ENCODE results near the gene TKT. TPM values are rescaled to one million over a fixed set of nuclear protein-coding genes. Genes with fewer than 3 reads are reported as not detected.

Gene TKT
- total RNA-seq, 1 experiment from 2014 or later, result 186 TPM

GRCh38 chr3:53232641-53233377, 23.0 kb downstream of the TKT start:
- no TSS peak for BruUV-seq (replicated peaks)
- Histone ChIP-seq H3K9me3 (ENCODE audit: low read depth, low read length, poor library complexity, severe bottlenecking) (no peaks in the 10 kb centered on the region), H3K36me3 (ENCODE audit: insufficient read depth, low read length, poor library complexity, severe bottlenecking) (peaks cover 36% of the 10 kb centered on the region), H3K27ac (ENCODE audit: low read depth, low read length, poor library complexity, severe bottlenecking) (no peak overlapping the region), H3K4me1 (ENCODE audit: insufficient read depth, low read length, poor library complexity, severe bottlenecking) (peaks cover 9% of the 10 kb centered on the region), H3K4me3 (ENCODE audit: low read depth, low read length, poor library complexity, severe bottlenecking) (no peak overlapping the region), H3K27me3 (replicated peaks; ENCODE audit: insufficient read depth, low read depth, low read length, poor library complexity) (no peaks in the 10 kb centered on the region)
- TF ChIP-seq CTCF (conservative IDR thresholded peaks at IDR 0.05; ENCODE audit: low read depth, low read length), result no peak
- TF ChIP-seq EZH2 (IDR thresholded peaks at IDR 0.05; ENCODE audit: borderline replicate concordance, low read depth, low read length, poor library complexity, severe bottlenecking), result no peak
- intact Hi-C loops (cut with micrococcal nuclease; ENCODE audit: unreplicated experiment), result no loop called here
- CTCF ChIA-PET, result no interaction called here
- no peak for DNase-seq (ENCODE audit: low spot score)
- POLR2A ChIA-PET (ENCODE audit: low non-redundant PET), result no interaction called here

- H3K36me3 ChIP-seq (ENCODE audit: insufficient read depth, low read length, poor library complexity, severe bottlenecking), result peaks cover 42% of the 10 kb centered on the region
- intact Hi-C loops (cut with micrococcal nuclease; ENCODE audit: unreplicated experiment), result no loop called here
- no peak for DNase-seq (ENCODE audit: low spot score)
- ChIA-PET CTCF (no interaction called here), POLR2A (ENCODE audit: low non-redundant PET) (no interaction called here)
- no TSS peak for BruUV-seq (replicated peaks)
- H3K4me1 ChIP-seq (ENCODE audit: insufficient read depth, low read length, poor library complexity, severe bottlenecking), result peaks cover 8% of the 10 kb centered on the region
- no peaks in the 10 kb centered on the region for H3K9me3 ChIP-seq (ENCODE audit: low read depth, low read length, poor library complexity, severe bottlenecking)
- no peaks in the 10 kb centered on the region for H3K27me3 ChIP-seq (replicated peaks; ENCODE audit: insufficient read depth, low read depth, low read length, poor library complexity)
- no peak overlapping the region for H3K4me3 ChIP-seq (ENCODE audit: low read depth, low read length, poor library complexity, severe bottlenecking)
- no peak for TF ChIP-seq CTCF (conservative IDR thresholded peaks at IDR 0.05; ENCODE audit: low read depth, low read length)
- no peak for TF ChIP-seq EZH2 (IDR thresholded peaks at IDR 0.05; ENCODE audit: borderline replicate concordance, low read depth, low read length, poor library complexity, severe bottlenecking)
- H3K27ac ChIP-seq (ENCODE audit: low read depth, low read length, poor library complexity, severe bottlenecking), result no peak overlapping the region
Observed at GRCh38 chr3:53231532-53232511, 24.0 kb downstream of the TKT start.

- CTCF ChIA-PET, result no interaction called here
Observed at GRCh38 chr3:53230789-53231188, 25.0 kb downstream of the TKT start.

More at GRCh38 chr3:53230789-53231188, 25.0 kb downstream of the TKT start:
- BruUV-seq (replicated peaks), result no TSS peak
- H3K9me3 ChIP-seq (ENCODE audit: low read depth, low read length, poor library complexity, severe bottlenecking), result no peaks in the 10 kb centered on the region
- no peak for TF ChIP-seq CTCF (conservative IDR thresholded peaks at IDR 0.05; ENCODE audit: low read depth, low read length)
- TF ChIP-seq EZH2 (IDR thresholded peaks at IDR 0.05; ENCODE audit: borderline replicate concordance, low read depth, low read length, poor library complexity, severe bottlenecking), result no peak
- no peaks in the 10 kb centered on the region for H3K4me1 ChIP-seq (ENCODE audit: insufficient read depth, low read length, poor library complexity, severe bottlenecking)
- intact Hi-C loops (cut with micrococcal nuclease; ENCODE audit: unreplicated experiment), result no loop called here
- peaks cover 45% of the 10 kb centered on the region for H3K36me3 ChIP-seq (ENCODE audit: insufficient read depth, low read length, poor library complexity, severe bottlenecking)
- no peak for DNase-seq (ENCODE audit: low spot score)
- POLR2A ChIA-PET (ENCODE audit: low non-redundant PET), result no interaction called here
- H3K27ac ChIP-seq (ENCODE audit: low read depth, low read length, poor library complexity, severe bottlenecking), result no peak overlapping the region
- no peak overlapping the region for H3K4me3 ChIP-seq (ENCODE audit: low read depth, low read length, poor library complexity, severe bottlenecking)
- H3K27me3 ChIP-seq (replicated peaks; ENCODE audit: insufficient read depth, low read depth, low read length, poor library complexity), result no peaks in the 10 kb centered on the region

All from A673 (cell line).